HepG2 (cell line): ENCODE data around the gene SLC22A23. TPM values are rescaled to one million over a fixed set of nuclear protein-coding genes. Genes with fewer than 3 reads are reported as not detected.

Experiments used
- ARNT ChIP-seq: fragments of 450-650 bp; IDR thresholded peaks from 2 replicates; pipeline ENCODE4 v1.6.1; 2017
- DR1 ChIP-seq: sonication (generic); formaldehyde crosslinking; IDR thresholded peaks from 2 replicates; pipeline ENCODE4 v1.8.0; 2021; ENCODE audit warnings: mild to moderate bottlenecking, missing genetic modification reagents, inconsistent platforms
- ELF3 ChIP-seq: IDR thresholded peaks from 2 replicates; pipeline ENCODE4 v1.6.1; 2016; ENCODE audit warnings: missing genetic modification reagents, missing compliant biosample characterization
- HMGA1 ChIP-seq: sonication (generic); formaldehyde crosslinking; conservative IDR thresholded peaks from 2 replicates; pipeline ENCODE4 v1.4.0; 2020; ENCODE audit warnings: missing genetic modification reagents
- IRF2 ChIP-seq: IDR thresholded peaks from 2 replicates; pipeline ENCODE4 v1.6.1; 2018; ENCODE audit warnings: missing genetic modification reagents, missing compliant biosample characterization
- JARID2 ChIP-seq: sonication (generic); formaldehyde crosslinking; IDR thresholded peaks from 2 replicates; pipeline ENCODE4 v1.8.1; 2023; ENCODE audit warnings: missing genetic modification reagents, inconsistent platforms; ENCODE audit not compliant: insufficient replicate concordance
- NFRKB ChIP-seq: fragments of 450-650 bp; IDR thresholded peaks from 2 replicates; pipeline ENCODE4 v1.6.1; 2017
- SETDB1 ChIP-seq: sonication (generic); formaldehyde crosslinking; IDR thresholded peaks from 2 replicates; pipeline ENCODE4 v1.5.1; 2020; ENCODE audit warnings: missing genetic modification reagents, mild to moderate bottlenecking, borderline replicate concordance
- SP5 ChIP-seq: IDR thresholded peaks from 2 replicates; pipeline ENCODE4 v1.6.1; 2016; ENCODE audit warnings: low read depth, borderline replicate concordance
- ZBTB38 ChIP-seq: sonication (generic); formaldehyde crosslinking; IDR thresholded peaks from 2 replicates; pipeline ENCODE4 v1.5.1; 2020; ENCODE audit warnings: mild to moderate bottlenecking, missing genetic modification reagents
- ZC3H4 ChIP-seq: sonication (generic); formaldehyde crosslinking; IDR thresholded peaks from 2 replicates; pipeline ENCODE4 v1.4.0; 2020; ENCODE audit warnings: missing genetic modification reagents, borderline replicate concordance
- ZNF556 ChIP-seq: sonication (generic); formaldehyde crosslinking; IDR thresholded peaks from 2 replicates; pipeline ENCODE4 v1.4.0; 2020; ENCODE audit warnings: mild to moderate bottlenecking, missing genetic modification reagents, borderline replicate concordance
- ZNF570 ChIP-seq: sonication (generic); formaldehyde crosslinking; IDR thresholded peaks from 2 replicates; pipeline ENCODE4 v1.4.0; 2020; ENCODE audit warnings: mild to moderate bottlenecking, missing genetic modification reagents, borderline replicate concordance
- ZNF644 ChIP-seq: IDR thresholded peaks from 2 replicates; pipeline ENCODE4 v1.6.1; 2016; ENCODE audit warnings: low read depth
- ZNF766 ChIP-seq: sonication (generic); formaldehyde crosslinking; IDR thresholded peaks from 2 replicates; pipeline ENCODE4 v1.5.0; 2020; ENCODE audit warnings: missing genetic modification reagents, borderline replicate concordance
- polyA plus RNA-seq, 8 experiments: library from polyadenylated mRNA; depleted of rRNA in 3 of 8; stranded (reverse) in 7 of 8; unstranded in 1 of 8; fragments of >200 nt; fragmentation: Illumina TruSeq in 4 of 8; extraction: Trizol in 4 of 8; gene quantifications; 2 replicates each; pipeline versions ENCODE4 v1.2.1 to v1.2.3, GENCODE V29; 2011 to 2016; ENCODE audit warnings: low read depth in 4 of 8, missing spikeins in 1 of 8, mixed read lengths in 1 of 8; ENCODE audit not compliant: insufficient read depth in 1 of 8
- total RNA-seq, 5 experiments: library from RNA; depleted of rRNA; stranded (reverse); fragments of >200 nt; fragmentation: Illumina TruSeq; extraction: Trizol; gene quantifications; 2 replicates each; pipeline ENCODE4 v1.2.3, GENCODE V29; 2016; ENCODE audit warnings: low read depth in 1 of 5
- TF ChIP-seq, protein P1 (sequence below): sonication (generic); formaldehyde crosslinking; IDR thresholded peaks from 2 replicates; pipeline ENCODE4 v1.8.1; 2023; ENCODE audit warnings: mild to moderate bottlenecking, moderate library complexity, missing genetic modification reagents
- TF ChIP-seq, protein P2 (sequence below): IDR thresholded peaks from 2 replicates; pipeline ENCODE4 v1.6.1; 2018; ENCODE audit warnings: missing genetic modification reagents
- TF ChIP-seq, protein P3 (sequence below): sonication (generic); formaldehyde crosslinking; IDR thresholded peaks from 2 replicates; pipeline ENCODE4 v1.4.0; 2020; ENCODE audit warnings: mild to moderate bottlenecking, missing genetic modification reagents
- TF ChIP-seq, protein P4 (sequence below): sonication (generic); formaldehyde crosslinking; conservative IDR thresholded peaks from 2 replicates; pipeline ENCODE4 v1.5.0; 2020; ENCODE audit warnings: missing genetic modification reagents
- TF ChIP-seq, protein P5 (sequence below): sonication (generic); formaldehyde crosslinking; IDR thresholded peaks from 2 replicates; pipeline ENCODE4 v1.5.1; 2020; ENCODE audit warnings: mild to moderate bottlenecking, missing genetic modification reagents, moderate library complexity

The SLC22A23 gene
- total and polyA plus RNA-seq, 2 of the 13 experiments (the other 11 are each of a cell fraction or from before 2014, with no cell fraction given) = 11.8 to 17.5 TPM

DNA sequence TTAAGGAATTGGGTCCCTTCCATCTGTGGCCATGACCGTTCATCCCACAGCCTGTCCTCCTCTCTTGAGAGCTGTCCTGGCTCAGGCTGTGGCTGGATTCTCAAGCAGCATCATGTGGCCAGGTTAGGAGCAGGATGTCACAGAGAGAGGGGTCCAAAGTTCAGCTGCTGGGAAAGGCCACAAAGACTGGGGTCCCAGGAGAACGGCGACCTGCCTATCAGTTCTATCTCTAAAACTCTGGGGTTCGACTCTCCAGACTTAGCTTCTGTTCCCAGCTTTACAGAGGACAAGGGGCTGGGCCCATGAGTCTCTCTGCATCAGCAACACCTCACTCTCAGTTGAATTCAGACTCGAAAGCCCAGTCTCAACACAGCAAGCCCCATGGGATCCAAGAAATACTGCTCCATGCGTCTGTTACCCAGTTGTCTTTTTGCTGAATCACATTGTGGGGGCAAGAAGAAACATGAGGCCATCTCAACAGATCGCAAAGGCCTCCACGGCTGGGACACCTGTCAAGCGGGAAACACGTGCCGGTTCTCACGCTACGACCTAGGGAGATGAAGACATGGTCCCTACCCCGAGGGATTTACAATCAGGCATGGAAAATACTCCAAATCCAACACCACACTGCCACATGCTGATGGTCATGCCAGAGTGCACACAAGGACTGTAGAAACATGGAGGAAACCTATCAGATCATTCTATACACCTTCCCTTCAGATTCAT, 95.4 kb downstream of the SLC22A23 start (continued):
- TF ChIP-seq ARNT = no peak
- TF ChIP-seq ZNF570 = no peak
- TF ChIP-seq NFRKB = no peak
- TF ChIP-seq, protein P1, sequence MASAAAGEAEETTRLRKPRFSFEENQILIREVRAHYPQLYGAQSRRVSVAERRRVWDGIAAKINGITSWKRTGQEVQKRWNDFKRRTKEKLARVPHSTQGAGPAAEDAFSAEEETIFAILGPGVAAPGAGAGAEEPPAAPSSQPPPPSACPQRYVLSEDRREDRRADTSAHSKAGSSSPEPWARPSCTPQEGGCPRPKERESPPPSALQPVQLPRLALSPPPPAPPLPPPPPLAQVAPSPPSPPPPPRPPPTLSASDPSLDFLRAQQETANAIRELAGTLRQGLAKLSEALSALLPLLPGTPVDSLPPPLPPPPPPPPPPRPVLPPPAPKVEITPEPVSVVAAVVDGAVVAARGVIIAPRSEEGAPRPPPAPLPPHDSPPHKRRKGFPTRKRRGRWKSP (CRISPR knock-in tag) = no peak
- 0 out of 2 replicates have a peak, but pooled peaks have one; percentile 41 for TF ChIP-seq ELF3 (CRISPR knock-in tag)
- 0 out of 2 replicates have a peak, but pooled peaks have one; percentile 18 for TF ChIP-seq IRF2
- TF ChIP-seq ZNF766 (CRISPR knock-in tag) = no peak
- no peak for TF ChIP-seq HMGA1 (CRISPR knock-in tag)
- TF ChIP-seq JARID2 (CRISPR knock-in tag) = no peak
- no peak for TF ChIP-seq DR1
- TF ChIP-seq SETDB1 = no peak
- TF ChIP-seq, protein P2, sequence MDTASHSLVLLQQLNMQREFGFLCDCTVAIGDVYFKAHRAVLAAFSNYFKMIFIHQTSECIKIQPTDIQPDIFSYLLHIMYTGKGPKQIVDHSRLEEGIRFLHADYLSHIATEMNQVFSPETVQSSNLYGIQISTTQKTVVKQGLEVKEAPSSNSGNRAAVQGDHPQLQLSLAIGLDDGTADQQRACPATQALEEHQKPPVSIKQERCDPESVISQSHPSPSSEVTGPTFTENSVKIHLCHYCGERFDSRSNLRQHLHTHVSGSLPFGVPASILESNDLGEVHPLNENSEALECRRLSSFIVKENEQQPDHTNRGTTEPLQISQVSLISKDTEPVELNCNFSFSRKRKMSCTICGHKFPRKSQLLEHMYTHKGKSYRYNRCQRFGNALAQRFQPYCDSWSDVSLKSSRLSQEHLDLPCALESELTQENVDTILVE (CRISPR knock-in tag) = no peak
- TF ChIP-seq ZNF644 (CRISPR knock-in tag) = 0 out of 2 replicates have a peak, but pooled peaks have one; percentile 56
- TF ChIP-seq SP5 (CRISPR knock-in tag) = peak; percentile 22; the same call in 1 of the 2 replicates
- 0 out of 2 replicates have a peak, but pooled peaks have one; percentile 49 for TF ChIP-seq ZNF556 (CRISPR knock-in tag)
- TF ChIP-seq, protein P3, sequence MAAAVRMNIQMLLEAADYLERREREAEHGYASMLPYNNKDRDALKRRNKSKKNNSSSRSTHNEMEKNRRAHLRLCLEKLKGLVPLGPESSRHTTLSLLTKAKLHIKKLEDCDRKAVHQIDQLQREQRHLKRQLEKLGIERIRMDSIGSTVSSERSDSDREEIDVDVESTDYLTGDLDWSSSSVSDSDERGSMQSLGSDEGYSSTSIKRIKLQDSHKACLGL (CRISPR knock-in tag) = no peak
- TF ChIP-seq, protein P4, sequence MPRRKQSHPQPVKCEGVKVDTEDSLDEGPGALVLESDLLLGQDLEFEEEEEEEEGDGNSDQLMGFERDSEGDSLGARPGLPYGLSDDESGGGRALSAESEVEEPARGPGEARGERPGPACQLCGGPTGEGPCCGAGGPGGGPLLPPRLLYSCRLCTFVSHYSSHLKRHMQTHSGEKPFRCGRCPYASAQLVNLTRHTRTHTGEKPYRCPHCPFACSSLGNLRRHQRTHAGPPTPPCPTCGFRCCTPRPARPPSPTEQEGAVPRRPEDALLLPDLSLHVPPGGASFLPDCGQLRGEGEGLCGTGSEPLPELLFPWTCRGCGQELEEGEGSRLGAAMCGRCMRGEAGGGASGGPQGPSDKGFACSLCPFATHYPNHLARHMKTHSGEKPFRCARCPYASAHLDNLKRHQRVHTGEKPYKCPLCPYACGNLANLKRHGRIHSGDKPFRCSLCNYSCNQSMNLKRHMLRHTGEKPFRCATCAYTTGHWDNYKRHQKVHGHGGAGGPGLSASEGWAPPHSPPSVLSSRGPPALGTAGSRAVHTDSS = no peak
- TF ChIP-seq ZBTB38 (CRISPR knock-in tag) = peak; percentile 67; the same call in 1 of the 2 replicates
- TF ChIP-seq, protein P5, sequence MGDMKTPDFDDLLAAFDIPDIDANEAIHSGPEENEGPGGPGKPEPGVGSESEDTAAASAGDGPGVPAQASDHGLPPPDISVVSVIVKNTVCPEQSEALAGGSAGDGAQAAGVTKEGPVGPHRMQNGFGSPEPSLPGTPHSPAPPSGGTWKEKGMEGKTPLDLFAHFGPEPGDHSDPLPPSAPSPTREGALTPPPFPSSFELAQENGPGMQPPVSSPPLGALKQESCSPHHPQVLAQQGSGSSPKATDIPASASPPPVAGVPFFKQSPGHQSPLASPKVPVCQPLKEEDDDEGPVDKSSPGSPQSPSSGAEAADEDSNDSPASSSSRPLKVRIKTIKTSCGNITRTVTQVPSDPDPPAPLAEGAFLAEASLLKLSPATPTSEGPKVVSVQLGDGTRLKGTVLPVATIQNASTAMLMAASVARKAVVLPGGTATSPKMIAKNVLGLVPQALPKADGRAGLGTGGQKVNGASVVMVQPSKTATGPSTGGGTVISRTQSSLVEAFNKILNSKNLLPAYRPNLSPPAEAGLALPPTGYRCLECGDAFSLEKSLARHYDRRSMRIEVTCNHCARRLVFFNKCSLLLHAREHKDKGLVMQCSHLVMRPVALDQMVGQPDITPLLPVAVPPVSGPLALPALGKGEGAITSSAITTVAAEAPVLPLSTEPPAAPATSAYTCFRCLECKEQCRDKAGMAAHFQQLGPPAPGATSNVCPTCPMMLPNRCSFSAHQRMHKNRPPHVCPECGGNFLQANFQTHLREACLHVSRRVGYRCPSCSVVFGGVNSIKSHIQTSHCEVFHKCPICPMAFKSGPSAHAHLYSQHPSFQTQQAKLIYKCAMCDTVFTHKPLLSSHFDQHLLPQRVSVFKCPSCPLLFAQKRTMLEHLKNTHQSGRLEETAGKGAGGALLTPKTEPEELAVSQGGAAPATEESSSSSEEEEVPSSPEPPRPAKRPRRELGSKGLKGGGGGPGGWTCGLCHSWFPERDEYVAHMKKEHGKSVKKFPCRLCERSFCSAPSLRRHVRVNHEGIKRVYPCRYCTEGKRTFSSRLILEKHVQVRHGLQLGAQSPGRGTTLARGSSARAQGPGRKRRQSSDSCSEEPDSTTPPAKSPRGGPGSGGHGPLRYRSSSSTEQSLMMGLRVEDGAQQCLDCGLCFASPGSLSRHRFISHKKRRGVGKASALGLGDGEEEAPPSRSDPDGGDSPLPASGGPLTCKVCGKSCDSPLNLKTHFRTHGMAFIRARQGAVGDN (CRISPR knock-in tag) = peak; percentile 75
- no peak for TF ChIP-seq ZC3H4
